ENCODE measurements around the gene HECTD2.

The HECTD2 gene

DNA sequence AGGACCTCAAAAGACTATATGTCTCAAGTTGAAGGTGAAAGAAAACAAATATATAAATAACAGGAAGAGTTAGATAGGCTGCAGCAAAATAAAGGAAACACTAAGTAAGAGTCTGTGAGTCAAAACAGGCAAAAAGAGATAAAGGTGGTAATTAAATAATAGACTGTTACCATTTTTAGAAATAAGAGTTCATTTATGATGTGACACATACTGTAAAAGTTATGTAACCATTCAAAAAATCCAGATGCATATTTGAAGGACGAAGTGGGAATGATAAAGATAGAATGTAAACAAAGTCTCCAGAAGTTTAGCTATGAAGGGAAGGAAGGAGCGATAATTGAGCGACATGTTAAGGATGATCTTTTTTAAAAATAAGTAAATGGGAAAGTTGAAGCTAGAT is 50.5 kb downstream of the HECTD2 start:
- H3K27ac ChIP-seq = no peak overlapping the region
- no peak for TF ChIP-seq ZFX (IDR thresholded peaks at IDR 0.05)
- TF ChIP-seq, protein P1, sequence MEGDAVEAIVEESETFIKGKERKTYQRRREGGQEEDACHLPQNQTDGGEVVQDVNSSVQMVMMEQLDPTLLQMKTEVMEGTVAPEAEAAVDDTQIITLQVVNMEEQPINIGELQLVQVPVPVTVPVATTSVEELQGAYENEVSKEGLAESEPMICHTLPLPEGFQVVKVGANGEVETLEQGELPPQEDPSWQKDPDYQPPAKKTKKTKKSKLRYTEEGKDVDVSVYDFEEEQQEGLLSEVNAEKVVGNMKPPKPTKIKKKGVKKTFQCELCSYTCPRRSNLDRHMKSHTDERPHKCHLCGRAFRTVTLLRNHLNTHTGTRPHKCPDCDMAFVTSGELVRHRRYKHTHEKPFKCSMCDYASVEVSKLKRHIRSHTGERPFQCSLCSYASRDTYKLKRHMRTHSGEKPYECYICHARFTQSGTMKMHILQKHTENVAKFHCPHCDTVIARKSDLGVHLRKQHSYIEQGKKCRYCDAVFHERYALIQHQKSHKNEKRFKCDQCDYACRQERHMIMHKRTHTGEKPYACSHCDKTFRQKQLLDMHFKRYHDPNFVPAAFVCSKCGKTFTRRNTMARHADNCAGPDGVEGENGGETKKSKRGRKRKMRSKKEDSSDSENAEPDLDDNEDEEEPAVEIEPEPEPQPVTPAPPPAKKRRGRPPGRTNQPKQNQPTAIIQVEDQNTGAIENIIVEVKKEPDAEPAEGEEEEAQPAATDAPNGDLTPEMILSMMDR (conservative IDR thresholded peaks at IDR 0.05) = no peak

GRCh38 chr10:91462423-91462822 is 52.3 kb downstream of the HECTD2 start:
- no peak overlapping the region for H3K27ac ChIP-seq
- TF ChIP-seq, protein P1 (conservative IDR thresholded peaks at IDR 0.05) = no peak
- TF ChIP-seq ZFX (IDR thresholded peaks at IDR 0.05) = no peak

GRCh38 chr10:91464500-91464899 is 54.4 kb downstream of the HECTD2 start:
- TF ChIP-seq, protein P1 (conservative IDR thresholded peaks at IDR 0.05) = no peak
- no peak for TF ChIP-seq ZFX (IDR thresholded peaks at IDR 0.05)
- no peak overlapping the region for H3K27ac ChIP-seq

DNA sequence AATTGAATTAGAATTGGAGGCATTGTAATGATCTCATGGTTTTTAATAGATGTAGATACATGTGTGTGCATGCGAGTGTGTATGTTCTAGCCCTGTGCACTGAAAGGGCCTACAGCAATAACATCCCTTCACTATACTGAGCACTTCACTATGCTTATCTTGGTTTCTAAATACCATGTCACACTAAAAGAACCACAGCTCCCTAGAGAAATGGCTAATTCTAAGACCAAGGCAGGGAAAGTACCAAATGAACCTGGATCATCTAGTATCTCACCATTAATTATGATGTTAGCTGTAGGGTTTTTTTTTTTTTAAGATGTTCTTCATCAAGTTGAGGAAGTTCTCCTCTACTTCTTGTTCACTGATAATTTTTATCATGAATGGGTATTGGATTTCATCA is 55.1 kb downstream of the HECTD2 start:
- TF ChIP-seq ZFX (IDR thresholded peaks at IDR 0.05) = no peak
- TF ChIP-seq, protein P1 (conservative IDR thresholded peaks at IDR 0.05) = no peak
- H3K27ac ChIP-seq = no peak overlapping the region

DNA sequence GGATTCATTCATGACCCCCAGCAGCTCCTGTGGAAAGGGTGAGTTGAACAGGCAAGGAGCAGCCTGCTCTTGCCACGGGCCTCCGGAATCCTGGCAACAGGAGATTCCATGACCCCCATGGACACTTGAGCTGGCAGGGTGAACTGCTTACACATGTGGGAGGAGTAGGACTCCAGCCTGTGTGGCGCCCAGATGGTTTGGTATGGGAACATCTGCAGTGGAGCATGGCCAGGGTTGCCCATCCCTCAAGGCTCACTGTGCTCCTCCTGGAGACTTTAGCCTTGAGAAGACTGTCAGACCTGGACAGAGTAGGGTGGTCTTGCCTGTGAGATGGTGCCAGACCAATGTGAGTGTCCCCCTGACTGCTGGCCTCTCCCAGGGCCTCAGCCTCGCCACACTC is 57.0 kb downstream of the HECTD2 start:
- H3K27ac ChIP-seq = no peak overlapping the region
- TF ChIP-seq, protein P1 (conservative IDR thresholded peaks at IDR 0.05) = no peak
- TF ChIP-seq ZFX (IDR thresholded peaks at IDR 0.05) = no peak

DNA sequence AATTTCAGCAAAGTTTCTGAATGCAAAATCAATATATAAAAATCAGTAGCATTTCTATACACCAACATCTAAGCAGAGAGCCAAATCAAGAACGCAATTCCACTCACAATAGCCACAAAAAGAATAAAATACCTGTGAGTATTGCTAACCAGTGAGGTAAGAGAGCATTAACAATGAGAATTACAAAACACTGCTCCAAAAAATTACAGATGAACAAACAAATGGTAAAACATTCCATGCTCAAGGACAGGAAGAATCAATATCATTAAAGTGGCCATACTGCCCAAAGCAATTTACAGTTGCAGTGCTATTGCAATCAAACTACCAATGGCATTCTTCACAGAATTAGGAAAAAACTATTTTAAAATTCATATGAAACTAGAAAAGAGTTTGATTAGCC is 61.5 kb downstream of the HECTD2 start:
- TF ChIP-seq ZFX (IDR thresholded peaks at IDR 0.05) = no peak
- TF ChIP-seq, protein P1 (conservative IDR thresholded peaks at IDR 0.05) = no peak
- no peak overlapping the region for H3K27ac ChIP-seq

DNA sequence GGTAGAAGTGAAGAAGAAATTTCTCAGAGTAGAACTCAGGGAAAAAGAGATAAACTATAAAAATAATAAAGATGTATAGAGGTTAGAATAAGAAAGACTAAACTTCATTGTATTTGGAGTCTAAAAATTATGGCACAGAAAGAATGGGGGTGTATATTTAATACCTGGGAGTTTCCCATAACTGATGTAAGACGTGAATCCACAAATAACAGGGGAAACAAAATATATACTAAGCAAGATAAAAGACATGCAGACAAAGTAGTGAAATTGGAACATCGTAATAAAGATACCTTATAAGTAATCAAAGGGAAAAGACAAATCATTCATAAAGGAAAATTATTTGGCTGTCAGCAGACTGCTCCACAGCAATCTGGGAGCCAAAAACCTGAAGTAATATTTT is 62.8 kb downstream of the HECTD2 start:
- TF ChIP-seq, protein P1 (conservative IDR thresholded peaks at IDR 0.05) = no peak
- no peak for TF ChIP-seq ZFX (IDR thresholded peaks at IDR 0.05)
- no peak overlapping the region for H3K27ac ChIP-seq
